HG03520 (cell line): ENCODE measurements around the gene C12orf57.
"Not testable (repeated sequence)": the region's sequence is repeated elsewhere in the genome, so short reads cannot be mapped to it uniquely, and the experiment has no call there.

Source experiments
- ATAC-seq: cut with Tn5 transposase; IDR thresholded peaks from one replicate; pipeline ENCODE4 v1.9.1; 2021; ENCODE audit warnings: mild to moderate bottlenecking, moderate library complexity; ENCODE audit not compliant: unreplicated experiment

The C12orf57 gene, protein sequence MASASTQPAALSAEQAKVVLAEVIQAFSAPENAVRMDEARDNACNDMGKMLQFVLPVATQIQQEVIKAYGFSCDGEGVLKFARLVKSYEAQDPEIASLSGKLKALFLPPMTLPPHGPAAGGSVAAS

DNA sequence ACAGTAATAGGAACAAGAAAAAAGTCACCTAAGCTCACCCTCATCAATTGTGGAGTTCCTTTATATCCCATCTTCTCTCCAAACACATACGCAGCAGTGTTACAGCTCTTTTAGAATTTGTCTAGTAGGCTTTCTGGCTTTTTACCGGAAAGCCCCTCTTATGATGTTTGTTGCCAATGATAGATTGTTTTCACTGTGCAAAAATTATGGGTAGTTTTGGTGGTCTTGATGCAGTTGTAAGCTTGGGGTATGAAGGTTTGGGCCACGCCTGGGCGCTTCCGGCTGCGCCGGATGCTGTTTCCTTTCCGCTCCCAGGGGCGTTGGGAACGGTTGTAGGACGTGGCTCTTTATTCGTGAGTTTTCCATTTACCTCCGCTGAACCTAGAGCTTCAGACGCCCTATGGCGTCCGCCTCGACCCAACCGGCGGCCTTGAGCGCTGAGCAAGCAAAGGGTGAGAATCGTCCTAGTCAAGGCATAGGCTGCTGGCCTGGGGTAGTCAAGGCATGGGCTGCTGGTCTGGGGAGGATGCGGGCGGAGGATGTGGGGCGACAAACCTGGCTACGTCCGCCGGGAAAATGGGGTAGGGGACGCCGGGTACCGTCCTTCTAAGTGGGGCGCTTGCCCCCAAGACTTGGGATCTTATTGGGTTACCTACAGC lies at the start of gene C12orf57, which contains the start of gene RNU7-1:
C12orf57 (plus strand) TSS at position 301 of the 659 bp plus-strand sequence; CDS start at position 401, 100 bp downstream.
RNU7-1 (plus strand) TSS at position 95 of the 659 bp plus-strand sequence.
- peak; percentile 33 for ATAC-seq

DNA sequence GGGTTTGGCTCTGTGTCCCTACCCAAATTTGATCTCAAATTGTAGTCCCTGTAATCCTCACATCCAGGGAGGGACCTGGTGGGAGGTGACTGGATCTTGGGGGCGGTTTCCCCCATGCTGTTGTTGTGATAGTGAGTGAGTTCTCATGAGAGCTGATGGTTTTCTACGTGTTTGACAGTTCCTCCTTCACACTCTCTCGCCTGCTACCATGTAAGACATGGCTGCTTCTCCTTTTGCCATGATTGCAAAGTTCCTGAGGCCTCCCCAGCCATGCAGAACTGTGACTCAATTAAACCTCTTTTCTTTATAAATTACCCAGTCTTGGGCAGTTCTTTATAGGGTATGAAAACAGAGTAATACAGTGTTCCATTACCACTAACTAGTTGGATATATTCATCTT lies 49.5 kb upstream of the C12orf57 start:
- no peak for ATAC-seq

DNA sequence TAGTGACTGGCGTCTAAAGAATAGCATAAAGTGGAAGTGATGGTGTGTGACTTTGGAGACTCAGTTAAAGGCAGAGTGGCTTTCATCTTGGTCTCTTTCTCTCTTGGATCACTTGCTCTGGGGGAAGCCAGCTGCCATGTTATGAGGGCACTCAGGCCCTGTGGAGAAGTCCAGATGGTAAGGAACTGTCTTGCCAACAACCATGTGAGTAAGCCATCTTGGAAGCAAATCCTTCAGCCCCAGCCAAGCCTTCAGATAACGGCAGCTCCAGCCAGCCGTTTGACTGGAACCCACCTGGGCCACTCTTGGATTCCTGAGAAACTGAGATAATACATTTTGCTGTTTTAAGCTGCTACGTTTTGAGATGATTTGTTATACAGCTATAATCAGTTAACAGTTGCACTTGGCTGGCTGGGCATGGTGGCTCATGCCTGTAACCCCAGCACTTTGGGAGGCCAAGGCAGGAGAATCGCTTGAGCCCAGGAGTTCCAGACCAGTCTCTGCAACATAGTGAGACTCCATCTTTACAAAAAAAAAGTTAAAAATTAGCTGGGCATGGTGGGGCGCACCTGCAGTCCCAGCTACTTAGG lies 46.9 kb upstream of the C12orf57 start:
- ATAC-seq, result no peak

DNA sequence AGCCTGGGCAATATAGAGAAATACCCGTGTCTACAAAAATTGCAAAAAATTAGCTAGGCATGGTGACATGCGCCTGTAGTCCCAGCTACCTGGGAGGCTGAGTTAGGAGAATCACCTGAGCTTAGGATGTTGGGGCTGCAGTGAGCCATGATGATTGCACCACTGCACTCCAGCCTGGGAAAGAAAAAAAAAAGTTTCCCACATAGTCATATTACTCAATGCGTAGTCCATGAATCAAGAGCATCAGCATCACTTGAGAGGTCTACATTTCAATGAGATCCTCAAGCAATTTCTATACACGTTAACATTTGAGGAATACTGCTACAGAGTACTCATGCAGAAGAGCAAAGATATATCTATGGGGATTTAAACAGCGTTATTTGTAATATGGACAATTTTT lies 44.4 kb upstream of the C12orf57 start:
- no peak for ATAC-seq

DNA sequence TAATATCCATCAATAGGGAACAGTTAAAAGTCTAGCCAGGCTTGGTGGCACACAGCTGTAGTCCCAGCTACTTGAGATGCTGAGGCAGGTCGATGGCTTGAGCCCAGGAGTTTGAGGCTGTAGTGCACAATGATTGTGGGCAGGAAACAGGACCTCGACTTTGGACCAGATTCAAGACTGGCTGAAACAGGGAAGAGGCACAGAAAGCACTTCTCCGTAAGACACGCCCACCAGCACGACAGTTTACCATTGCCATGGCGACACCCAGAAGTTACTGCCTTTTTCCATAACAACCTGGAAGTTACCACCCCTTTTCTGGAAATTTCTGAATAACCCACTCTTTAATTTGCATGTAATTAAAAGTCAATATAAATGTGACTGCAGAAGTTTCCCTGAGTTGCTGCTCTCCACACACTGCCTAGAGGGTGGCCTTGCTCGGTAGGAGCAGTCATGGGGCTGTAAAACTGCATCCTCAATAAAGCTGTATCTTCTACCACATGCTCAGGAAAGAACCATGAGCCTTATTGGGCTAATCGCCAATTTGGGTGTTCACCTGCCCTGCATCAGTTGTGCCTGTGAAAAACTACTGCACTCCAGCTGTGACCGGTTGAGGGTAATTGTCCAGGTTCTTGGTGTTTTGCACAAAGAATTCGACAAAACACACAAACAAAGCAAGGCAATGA lies 43.8 kb upstream of the C12orf57 start:
- ATAC-seq, result no peak

DNA sequence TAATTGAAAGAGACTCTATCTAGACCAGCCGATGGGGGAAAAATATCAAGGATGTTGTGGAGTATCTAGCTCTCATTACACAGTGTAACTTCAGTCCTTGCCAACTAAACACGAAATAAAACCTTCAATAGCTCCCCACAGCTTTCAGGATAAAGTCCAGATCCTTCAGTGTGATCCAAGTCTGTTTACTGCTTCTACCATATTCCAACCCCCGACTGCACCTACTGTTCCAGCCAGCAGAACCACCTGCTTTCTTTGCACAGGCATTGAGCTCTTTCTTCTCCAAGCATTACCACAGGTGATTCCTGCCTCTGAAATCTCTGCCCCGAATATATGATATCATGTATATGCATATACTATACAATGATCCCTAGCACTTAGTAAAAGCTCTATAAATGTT lies 41.4 kb upstream of the C12orf57 start:
- ATAC-seq, result no peak

DNA sequence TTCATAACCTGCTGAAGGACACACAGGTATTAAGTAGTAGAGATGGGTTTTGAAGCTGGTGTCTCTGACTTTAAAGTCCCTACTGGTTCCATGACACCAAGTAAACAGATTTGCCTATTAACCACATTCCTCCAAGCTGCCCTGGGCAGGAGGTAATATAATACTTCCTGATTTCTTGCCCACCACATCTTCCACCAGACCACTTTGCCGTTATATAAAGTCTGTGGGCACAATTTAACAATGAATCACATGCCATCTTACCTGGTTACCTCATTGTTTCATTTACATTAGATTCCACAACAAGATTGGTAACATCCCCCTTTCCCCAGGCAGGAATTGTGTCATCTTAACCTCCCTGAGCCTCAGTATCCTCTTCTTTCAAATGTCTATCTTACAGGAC lies 40.1 kb upstream of the C12orf57 start:
- no peak for ATAC-seq

DNA sequence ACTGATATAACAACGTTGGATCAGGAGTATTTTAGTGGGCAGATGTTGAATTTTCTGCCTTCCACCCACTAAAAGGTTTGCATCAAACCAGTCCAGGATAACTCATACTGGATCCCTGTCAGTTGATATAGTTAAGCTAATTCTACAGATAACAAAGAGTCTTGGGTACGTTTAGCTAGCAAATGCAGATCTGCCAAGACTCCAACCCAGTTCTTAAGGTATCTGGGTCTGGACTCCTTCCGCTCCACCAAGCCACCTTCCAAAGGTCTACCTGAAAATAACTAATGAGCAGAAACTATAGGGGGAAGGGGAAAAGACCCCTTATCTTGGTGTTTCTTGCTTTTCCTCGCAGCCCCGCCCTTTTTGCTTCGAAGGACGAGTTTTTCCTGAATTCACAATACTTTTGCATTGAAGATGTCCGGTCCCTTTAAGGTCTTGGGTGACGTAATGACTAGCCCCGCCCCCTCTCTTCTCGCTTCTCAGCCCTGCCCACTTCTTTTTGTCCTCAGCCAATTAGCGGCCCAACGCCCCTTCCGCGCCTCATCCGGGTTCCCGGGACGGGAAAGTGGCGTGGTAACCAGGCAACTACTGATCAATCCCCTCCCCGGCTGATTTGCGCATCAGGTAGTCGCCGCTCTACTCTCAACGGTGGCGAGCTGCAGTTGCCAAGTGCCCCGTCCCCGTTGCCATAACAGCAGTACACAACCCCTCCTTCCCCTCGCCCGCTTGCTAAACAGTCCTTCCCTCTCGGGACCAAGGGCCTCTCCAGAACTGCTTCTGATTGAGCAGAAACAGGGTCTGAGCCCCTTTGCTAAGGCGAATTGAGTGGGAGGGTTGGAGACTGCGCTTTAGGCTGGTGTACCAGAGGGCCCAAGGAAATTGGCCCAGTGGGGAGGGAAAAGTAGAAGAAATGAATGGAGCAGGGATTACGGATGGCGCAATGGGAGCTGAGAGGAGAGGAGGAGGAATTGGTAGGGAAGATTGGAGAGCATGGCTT lies 39.2 kb upstream of the C12orf57 start, which contains the start of gene LRRC23:
LRRC23 (plus strand) TSS at position 543 of the 997 bp plus-strand sequence. CDS start 812 bp downstream, outside the sequence.
- peak; percentile 90 for ATAC-seq

DNA sequence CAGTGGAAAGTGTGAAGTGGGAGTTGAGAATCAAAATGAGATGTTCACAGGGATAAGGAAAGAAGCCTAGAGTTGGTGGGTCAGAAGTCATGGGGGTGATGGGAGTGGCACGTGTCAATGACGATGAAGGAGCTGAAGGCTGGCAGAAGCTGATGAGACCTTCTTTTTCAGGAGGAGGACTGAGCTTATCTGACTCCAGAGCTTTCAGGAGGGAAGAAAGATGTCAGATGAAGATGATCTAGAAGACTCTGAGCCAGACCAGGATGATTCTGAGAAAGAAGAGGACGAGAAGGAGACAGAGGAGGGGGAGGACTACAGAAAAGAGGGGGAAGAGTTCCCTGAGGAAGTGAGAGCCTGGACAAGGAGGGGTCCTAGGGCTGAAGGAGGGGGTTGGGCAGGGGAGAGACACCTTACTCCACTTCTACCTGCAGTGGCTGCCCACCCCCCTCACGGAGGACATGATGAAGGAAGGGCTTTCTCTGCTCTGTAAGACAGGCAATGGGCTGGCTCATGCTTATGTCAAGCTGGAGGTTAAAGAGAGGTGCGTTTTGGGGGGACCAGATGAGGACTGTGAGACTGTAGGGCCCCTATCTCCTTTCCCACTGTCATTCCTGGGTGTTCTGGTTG lies 38.3 kb upstream of the C12orf57 start:
- no peak for ATAC-seq

DNA sequence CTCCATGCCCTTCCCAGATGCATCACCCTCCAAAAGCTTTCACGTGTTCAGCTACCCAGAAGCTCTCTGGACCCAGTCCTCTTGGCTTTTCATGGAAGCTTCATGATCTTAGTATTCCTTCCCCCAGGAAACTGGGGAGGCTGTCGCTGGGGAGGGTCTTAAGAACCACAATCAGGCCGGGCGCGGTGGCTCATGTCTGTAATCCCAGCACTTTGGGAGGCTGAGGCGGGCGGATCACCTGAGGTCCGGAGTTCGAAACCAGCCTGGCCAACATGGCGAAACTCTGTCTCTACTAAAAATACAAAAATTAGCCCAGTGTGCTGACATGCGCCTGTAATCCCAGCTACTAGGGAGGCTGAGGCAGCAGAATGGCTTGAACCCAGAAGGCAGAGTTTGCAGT lies 35.7 kb upstream of the C12orf57 start:
- not testable (repeated sequence) for ATAC-seq

DNA sequence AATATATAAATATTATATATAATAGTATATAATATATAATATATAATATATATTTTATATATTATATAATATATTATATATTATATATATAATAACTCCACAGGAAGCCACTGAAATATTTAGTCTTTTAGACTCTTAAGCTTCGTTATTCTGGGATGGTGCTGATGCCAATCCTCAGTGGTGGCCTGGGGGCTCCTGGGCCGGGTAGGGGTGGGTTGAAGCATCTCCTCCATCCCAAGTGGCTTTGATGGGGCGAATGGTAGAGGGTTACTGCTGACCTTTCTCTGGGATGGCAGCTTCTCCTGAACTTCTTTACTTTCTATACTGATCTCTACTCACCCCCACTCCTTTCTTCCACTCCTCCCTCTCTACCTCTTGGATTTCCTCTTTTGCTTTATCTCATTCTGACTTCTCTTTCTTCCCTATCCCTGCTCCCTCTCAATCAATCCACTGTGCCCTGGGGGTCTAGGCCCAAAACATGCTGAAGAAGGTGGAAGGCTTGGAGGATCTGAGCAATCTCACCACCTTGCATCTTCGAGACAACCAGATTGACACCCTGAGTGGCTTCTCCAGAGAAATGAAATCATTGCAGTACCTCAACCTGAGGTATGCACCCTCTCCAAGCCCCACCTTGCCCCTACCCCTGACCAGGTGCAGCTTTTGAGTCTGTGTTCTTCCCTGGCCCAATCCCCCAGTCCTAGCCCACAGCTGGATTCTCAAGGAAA lies 34.2 kb upstream of the C12orf57 start:
- ATAC-seq, result no peak

DNA sequence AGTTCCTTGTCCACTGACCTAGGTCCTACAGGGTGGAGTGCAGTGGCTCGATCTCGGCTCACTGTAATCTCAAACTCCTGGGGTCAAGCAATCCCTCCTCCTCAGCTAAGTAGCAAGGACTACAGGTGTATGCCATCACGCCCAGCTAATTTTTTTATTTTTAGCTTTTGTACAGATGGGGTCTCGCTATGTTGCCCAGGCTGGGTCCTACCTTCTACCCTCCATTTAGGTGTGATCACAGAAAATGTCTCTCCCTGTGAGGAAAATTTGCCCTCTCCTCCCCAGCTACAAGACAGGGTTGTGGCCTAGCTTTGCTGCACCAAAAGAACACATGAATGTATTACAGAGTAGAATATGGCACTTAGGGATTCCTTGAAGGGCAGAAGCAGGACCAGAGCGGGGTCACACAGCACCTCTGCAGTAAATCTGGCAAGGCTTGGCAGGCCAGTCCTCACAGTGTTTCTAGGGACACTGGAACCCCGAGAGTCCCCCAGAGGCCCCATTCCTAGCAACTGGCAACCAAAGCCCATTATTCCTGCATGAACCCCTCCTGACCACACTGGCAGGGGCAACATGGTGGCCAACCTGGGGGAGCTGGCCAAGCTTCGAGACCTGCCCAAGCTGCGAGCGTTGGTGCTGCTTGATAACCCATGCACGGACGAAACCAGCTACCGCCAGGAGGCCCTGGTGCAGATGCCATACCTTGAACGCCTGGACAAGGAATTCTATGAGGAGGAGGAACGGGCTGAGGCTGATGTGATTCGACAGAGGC lies 31.5 kb upstream of the C12orf57 start:
- no peak for ATAC-seq

DNA sequence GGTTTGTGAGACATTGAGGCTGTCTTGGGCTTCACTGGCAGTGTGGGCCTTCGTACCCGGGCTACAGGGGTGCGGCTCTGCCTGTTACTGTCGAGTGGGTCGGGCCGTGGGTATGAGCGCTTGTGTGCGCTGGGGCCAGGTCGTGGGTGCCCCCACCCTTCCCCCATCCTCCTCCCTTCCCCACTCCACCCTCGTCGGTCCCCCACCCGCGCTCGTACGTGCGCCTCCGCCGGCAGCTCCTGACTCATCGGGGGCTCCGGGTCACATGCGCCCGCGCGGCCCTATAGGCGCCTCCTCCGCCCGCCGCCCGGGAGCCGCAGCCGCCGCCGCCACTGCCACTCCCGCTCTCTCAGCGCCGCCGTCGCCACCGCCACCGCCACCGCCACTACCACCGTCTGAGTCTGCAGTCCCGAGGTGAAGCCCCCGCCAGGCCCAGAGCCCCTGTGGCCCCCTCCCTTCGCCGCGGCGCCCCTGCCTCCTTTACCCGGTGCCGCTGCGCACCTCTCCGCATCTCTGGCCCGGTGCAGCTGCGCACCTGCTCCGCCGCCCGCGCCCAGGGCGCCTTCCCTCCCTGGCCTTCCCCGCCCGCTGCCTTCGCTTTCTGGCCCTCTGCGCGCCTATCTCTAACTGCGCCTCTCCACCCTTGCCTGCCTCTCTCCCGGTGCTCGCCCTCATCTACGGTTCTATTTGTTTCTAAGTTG lies 29.4 kb upstream of the C12orf57 start, which contains the start of gene ENO2:
ENO2 (plus strand) TSS at position 335 of the 701 bp plus-strand sequence. CDS start 1,253 bp downstream, outside the sequence.
- peak; percentile 74 for ATAC-seq

DNA sequence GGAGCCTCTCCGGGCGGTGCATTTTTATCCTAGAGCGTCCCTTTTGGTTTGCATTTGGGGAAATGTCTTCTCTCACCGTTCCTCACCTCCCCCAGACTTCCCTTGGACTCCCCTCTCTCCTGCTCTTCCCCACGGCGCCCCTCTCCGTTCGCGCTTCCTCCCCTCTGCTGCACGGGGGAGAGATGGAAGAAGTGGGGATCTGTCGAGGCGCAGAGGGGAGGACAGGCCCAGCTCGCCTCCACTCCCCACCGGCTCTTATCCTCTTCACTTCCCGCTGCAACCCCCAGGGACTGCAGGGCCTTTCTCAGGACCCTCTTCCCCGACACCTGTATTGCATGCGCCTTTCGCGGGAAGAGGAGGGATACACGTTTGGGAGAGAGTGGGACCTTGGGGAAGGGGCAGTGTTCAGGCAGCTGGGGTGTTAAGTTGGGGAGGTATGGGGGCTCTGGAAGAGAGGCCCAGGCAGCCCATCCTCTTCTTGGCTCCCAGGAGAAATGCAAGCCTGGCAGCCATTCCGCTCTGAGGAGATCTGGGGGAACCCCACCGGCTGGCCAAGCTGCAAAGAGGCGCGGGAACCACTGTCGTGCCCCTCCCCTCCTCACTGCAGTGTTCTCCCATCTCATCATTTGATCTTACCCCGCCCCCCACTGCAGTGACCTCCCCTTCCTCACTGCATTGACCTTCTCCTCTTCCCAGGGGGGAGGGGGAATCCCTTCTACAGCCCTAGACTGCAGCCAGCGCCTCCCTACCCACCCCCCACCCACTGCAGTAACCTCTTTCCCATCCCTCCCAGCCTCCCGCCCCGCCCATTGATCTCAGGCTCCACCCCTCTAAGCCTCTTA lies 28.7 kb upstream of the C12orf57 start:
- ATAC-seq, result no peak

DNA sequence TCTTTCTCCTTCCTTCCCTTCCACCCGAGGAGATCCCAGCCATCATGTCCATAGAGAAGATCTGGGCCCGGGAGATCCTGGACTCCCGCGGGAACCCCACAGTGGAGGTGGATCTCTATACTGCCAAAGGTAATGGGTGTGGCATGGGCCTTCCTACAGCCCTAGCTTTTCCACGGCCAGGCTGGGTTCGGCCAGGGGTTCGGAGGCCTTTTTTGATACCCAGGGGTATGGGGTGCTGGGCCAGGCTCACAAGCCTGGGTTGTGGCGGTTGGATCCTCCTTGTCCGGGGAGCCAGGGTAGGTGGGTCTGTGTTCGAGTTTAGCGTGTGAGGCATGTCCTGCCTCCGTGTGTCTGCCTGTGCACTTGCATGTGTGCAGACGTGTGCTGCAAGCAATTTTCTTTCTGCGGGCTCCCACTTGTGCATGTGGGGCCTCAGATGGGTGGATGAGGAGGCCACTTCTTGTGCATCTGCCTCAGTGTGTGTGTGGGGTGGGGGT lies 28.0 kb upstream of the C12orf57 start:
- no peak for ATAC-seq

DNA sequence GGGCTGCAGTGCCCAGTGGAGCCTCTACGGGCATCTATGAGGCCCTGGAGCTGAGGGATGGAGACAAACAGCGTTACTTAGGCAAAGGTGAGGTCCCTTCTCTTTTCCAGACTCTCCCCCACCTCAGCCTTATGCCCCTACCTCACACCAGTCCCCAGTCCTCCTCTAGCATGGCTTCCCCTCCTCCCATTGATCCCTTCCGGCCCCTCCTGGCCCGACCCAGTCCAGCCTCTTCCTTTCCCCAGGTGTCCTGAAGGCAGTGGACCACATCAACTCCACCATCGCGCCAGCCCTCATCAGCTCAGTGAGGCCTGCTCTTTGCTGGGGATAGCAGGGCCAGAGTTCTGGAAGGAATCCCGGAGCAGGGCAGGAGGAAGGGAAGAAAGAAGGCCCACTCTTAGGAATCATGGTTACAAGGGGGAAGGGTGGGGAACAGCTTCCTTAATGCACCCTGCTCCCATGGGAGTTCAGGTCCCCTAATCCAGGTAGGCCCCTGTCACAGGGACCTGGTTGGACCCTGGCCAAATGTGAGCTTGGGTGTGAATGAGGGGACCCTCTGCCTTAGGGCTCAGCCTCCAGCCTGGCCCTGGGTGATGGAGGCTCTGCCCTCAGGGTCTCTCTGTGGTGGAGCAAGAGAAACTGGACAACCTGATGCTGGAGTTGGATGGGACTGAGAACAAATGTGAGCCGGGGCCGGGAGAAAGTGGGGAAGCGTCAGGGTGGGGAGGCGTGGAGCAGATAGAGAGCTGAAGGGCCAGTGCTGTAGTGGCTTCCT lies 27.2 kb upstream of the C12orf57 start:
- ATAC-seq, result no peak
